ENCODE data around the gene GPR132.

GRCh38 chr14:105055334-105055733, 9.9 kb downstream of the GPR132 start:
- TF ChIP-seq, protein P1, sequence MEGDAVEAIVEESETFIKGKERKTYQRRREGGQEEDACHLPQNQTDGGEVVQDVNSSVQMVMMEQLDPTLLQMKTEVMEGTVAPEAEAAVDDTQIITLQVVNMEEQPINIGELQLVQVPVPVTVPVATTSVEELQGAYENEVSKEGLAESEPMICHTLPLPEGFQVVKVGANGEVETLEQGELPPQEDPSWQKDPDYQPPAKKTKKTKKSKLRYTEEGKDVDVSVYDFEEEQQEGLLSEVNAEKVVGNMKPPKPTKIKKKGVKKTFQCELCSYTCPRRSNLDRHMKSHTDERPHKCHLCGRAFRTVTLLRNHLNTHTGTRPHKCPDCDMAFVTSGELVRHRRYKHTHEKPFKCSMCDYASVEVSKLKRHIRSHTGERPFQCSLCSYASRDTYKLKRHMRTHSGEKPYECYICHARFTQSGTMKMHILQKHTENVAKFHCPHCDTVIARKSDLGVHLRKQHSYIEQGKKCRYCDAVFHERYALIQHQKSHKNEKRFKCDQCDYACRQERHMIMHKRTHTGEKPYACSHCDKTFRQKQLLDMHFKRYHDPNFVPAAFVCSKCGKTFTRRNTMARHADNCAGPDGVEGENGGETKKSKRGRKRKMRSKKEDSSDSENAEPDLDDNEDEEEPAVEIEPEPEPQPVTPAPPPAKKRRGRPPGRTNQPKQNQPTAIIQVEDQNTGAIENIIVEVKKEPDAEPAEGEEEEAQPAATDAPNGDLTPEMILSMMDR (IDR thresholded peaks at IDR 0.05) = no peak
- TF ChIP-seq EZH2 (IDR thresholded peaks at IDR 0.05; ENCODE audit: borderline replicate concordance, insufficient read depth, low read depth, low read length, poor library complexity, severe bottlenecking) = no peak
